PFSK-1 (cell line): ENCODE data around the gene GLB1L3.

Experiments used
- FOXP2 ChIP-seq: optimal IDR thresholded peaks from 2 replicates; pipeline ENCODE3; 2011; ENCODE audit warnings: borderline replicate concordance, control low read depth, inconsistent platforms; ENCODE audit not compliant: insufficient read depth; ENCODE audit errors: extremely low read length, extremely low read depth
- POLR2AphosphoS5 ChIP-seq: IDR thresholded peaks from 2 replicates; pipeline ENCODE4 v1.6.1; 2012; ENCODE audit warnings: low read depth, mild to moderate bottlenecking, control low read depth, low read length, moderate library complexity
- SIN3A ChIP-seq: IDR thresholded peaks from 2 replicates; pipeline ENCODE4 v1.6.1; 2012; ENCODE audit warnings: mild to moderate bottlenecking, low read length, moderate library complexity, borderline replicate concordance; ENCODE audit not compliant: insufficient read depth
- TAF1 ChIP-seq: IDR thresholded peaks from 2 replicates; pipeline ENCODE4 v1.6.1; 2012; ENCODE audit warnings: low read length, control low read depth, borderline replicate concordance; ENCODE audit not compliant: insufficient read depth
- TF ChIP-seq, protein P1 (sequence below), 2 experiments: IDR thresholded peaks; 2 replicates each; pipeline versions ENCODE4 v1.6.1 to v1.8.0; 2011 to 2012; ENCODE audit warnings: low read depth in 2 of 2, low read length in 2 of 2, control low read depth in 1 of 2, inconsistent platforms in 1 of 2, mild to moderate bottlenecking in 1 of 2, moderate library complexity in 1 of 2; ENCODE audit not compliant: insufficient read depth in 1 of 2

Gene GLB1L3

DNA sequence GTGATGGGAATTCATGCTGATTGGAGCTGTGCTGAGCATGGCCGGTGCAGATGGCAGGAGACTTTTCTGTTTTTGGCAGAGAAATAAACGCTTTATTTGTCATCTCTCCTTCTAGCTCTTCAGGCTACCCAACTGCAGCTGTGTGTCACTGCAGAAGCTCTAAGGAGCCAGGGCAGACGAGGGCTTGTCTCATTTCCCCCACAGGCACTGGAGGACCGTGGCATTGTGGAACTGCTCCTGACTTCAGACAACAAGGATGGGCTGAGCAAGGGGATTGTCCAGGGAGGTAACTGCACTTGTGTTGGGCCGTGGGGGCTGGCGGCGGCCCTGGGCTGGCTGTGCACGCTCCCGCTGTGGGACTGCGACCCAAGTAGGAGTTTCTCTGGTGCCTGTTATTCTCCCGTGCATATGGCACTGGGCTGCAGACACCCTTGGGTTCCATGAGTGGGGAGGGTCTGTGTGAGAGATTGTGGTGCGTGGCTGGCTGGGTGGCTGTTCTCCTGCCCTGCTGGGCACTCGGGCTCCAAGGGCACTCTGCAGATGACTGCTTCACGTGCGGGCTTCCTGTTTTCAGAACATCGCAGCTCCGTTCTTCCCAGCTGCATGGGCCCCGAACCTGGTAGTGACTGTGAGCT, 82.8 kb downstream of the GLB1L3 start:
- TF ChIP-seq FOXP2 (no peak), POLR2AphosphoS5 (no peak), SIN3A (no peak), TAF1 (no peak)
- TF ChIP-seq, protein P1, sequence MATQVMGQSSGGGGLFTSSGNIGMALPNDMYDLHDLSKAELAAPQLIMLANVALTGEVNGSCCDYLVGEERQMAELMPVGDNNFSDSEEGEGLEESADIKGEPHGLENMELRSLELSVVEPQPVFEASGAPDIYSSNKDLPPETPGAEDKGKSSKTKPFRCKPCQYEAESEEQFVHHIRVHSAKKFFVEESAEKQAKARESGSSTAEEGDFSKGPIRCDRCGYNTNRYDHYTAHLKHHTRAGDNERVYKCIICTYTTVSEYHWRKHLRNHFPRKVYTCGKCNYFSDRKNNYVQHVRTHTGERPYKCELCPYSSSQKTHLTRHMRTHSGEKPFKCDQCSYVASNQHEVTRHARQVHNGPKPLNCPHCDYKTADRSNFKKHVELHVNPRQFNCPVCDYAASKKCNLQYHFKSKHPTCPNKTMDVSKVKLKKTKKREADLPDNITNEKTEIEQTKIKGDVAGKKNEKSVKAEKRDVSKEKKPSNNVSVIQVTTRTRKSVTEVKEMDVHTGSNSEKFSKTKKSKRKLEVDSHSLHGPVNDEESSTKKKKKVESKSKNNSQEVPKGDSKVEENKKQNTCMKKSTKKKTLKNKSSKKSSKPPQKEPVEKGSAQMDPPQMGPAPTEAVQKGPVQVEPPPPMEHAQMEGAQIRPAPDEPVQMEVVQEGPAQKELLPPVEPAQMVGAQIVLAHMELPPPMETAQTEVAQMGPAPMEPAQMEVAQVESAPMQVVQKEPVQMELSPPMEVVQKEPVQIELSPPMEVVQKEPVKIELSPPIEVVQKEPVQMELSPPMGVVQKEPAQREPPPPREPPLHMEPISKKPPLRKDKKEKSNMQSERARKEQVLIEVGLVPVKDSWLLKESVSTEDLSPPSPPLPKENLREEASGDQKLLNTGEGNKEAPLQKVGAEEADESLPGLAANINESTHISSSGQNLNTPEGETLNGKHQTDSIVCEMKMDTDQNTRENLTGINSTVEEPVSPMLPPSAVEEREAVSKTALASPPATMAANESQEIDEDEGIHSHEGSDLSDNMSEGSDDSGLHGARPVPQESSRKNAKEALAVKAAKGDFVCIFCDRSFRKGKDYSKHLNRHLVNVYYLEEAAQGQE (IDR thresholded peaks at IDR 0.05; ENCODE audit: insufficient read depth in 1 of 2, low read depth in 2 of 2, low read length in 2 of 2), result no peak

DNA sequence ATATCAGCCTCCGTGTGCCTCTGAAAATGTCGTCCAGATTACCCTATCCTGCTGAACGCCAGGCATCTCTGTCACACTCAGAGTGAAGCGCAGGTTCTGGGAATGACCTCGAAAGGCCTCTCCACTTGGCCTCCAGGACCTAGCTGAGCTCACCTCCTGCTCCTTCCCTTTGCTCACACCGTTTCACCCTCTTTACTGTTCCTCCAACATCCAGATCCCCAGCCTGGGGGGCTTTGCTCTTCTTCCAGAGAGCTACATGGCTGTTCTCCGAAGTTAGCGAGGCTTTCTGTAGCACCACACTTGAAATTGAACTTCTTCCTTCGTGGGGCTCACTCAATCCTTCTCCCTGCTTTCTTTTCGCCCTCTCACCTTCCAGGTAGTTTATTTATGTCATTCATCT, 83.5 kb downstream of the GLB1L3 start:
- TF ChIP-seq, protein P1 (IDR thresholded peaks at IDR 0.05; ENCODE audit: insufficient read depth in 1 of 2, low read depth in 2 of 2, low read length in 2 of 2), result no peak
- no peak for TF ChIP-seq POLR2AphosphoS5
- no peak for TF ChIP-seq TAF1
- no peak for TF ChIP-seq SIN3A
- TF ChIP-seq FOXP2, result no peak

DNA sequence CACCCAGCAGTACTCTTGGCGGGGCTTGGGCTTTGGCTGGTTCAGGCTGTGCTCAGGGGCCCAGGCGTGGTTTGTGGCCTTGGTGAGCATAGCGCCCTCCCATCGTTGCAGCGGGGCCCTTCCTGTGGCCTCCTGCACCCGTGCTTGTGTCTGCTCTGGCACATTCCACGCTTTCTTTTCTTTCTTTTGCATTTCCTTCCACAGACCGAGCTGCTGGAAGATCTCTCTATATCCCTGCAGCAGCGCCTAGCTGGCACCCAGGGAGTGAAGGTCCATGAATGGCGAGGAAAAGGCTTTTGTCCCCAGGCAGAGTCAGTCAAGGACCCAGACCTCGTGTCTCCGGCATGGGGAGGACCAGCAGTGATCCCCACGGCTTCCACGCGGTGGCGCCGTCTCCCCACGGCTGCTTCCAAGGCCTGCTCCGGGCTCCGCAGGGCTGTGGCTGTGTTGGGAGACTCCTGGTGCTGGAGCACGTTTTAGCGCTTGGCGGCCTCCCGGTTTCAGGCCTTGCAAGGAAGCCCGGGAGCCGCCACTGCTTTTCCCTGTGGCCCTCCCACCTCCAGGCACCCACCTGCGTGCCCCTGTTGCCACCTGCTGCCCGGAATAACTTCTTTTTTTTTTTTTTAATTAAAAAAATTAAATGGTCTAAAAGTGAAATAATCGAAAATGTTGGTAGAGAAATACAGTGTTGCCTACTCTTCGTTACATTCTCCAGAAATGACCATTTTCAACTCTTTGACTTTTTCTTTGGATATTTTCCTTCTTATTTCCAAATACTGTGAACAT, 84.1 kb downstream of the GLB1L3 start:
- no peak for TF ChIP-seq FOXP2
- TF ChIP-seq, protein P1 (IDR thresholded peaks at IDR 0.05; ENCODE audit: insufficient read depth in 1 of 2, low read depth in 2 of 2, low read length in 2 of 2), result no peak
- TF ChIP-seq TAF1, result no peak
- no peak for TF ChIP-seq SIN3A
- TF ChIP-seq POLR2AphosphoS5, result no peak

DNA sequence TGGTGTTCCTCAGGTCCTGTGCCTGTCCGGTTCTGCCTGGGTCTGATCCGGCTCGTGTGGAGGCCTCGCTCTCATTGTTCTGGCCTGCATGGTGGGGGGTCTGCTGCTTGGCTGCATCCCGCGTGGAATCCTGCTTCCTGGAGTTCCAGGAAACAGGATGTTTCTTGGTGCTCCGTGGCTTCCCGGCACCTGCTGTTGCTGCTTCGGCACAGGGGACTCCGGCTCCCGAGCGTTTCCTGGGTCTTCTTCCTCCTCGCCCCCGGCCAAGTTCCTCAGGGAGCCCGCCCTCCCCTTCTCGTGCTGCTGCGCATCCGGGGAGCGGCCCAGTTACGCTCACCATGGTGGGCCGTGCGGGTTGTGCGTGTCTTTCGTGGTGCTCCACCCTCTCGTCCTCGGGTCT, 85.5 kb downstream of the GLB1L3 start:
- TF ChIP-seq FOXP2 (no peak), SIN3A (no peak), POLR2AphosphoS5 (no peak), TAF1 (no peak)
- TF ChIP-seq, protein P1 (IDR thresholded peaks at IDR 0.05; ENCODE audit: insufficient read depth in 1 of 2, low read depth in 2 of 2, low read length in 2 of 2), result no peak
